DND-41 (cell line): ENCODE measurements around the gene SCEL.

Source experiments
- CTCF ChIP-seq: IDR thresholded peaks from 2 replicates; pipeline ENCODE4 v1.5.1; 2012; ENCODE audit warnings: borderline replicate concordance, low read length, moderate library complexity, mild to moderate bottlenecking; ENCODE audit not compliant: poor library complexity, severe bottlenecking; ENCODE audit errors: extremely low read depth
- EZH2 ChIP-seq: IDR thresholded peaks from 3 replicates; pipeline ENCODE4 v1.6.1; 2012; ENCODE audit warnings: borderline replicate concordance, low read depth, mild to moderate bottlenecking, moderate library complexity, low read length, inconsistent platforms; ENCODE audit not compliant: severe bottlenecking

GRCh38 chr13:77513719-77514335 lies 21.7 kb upstream of the SCEL start:
- TF ChIP-seq CTCF: no peak
- no peak for TF ChIP-seq EZH2
